Epithelial cell of prostate (primary cell): ENCODE data around the gene MYBPHL.
A peak's percentile ranks its signal among the peaks of the same experiment; 100 is the strongest.

Experiments used
- DNase-seq: peaks from one replicate; pipeline ENCODE4 v3.0.0-alpha.2; 2011; ENCODE audit warnings: low read depth, low spot score
- H3K27ac ChIP-seq: fragments of 450-650 bp; 2 replicates; pipeline ENCODE4 v1.5.1; 2017; ENCODE audit warnings: mild to moderate bottlenecking

MYBPHL gene

GRCh38 chr1:109254621-109255096, 52.2 kb downstream of the MYBPHL start:
- peak overlapping the region; percentile 40 for H3K27ac ChIP-seq
- no peak for DNase-seq

- DNase-seq: no peak
These were observed 52.8 kb downstream of the MYBPHL start for GRCh38 chr1:109253803-109254620.

GRCh38 chr1:109252893-109253802, 53.7 kb downstream of the MYBPHL start:
- no peak for DNase-seq
- peak overlapping the region; percentile 40 for H3K27ac ChIP-seq

More at GRCh38 chr1:109253803-109254620, 52.8 kb downstream of the MYBPHL start:
- peak overlapping the region; percentile 40 for H3K27ac ChIP-seq

GRCh38 chr1:109252167-109252892, 54.5 kb downstream of the MYBPHL start:
- H3K27ac ChIP-seq: no peak overlapping the region

GRCh38 chr1:109251277-109252166, 55.3 kb downstream of the MYBPHL start:
- no peak overlapping the region for H3K27ac ChIP-seq
- DNase-seq: no peak

More at GRCh38 chr1:109252167-109252892, 54.5 kb downstream of the MYBPHL start:
- DNase-seq: no peak

- no peak overlapping the region for H3K27ac ChIP-seq
These were observed 56.1 kb downstream of the MYBPHL start for GRCh38 chr1:109250454-109251276.

GRCh38 chr1:109249654-109250401, 57.0 kb downstream of the MYBPHL start:
- no peak overlapping the region for H3K27ac ChIP-seq
- DNase-seq: no peak

More at GRCh38 chr1:109250454-109251276, 56.1 kb downstream of the MYBPHL start:
- no peak for DNase-seq

GRCh38 chr1:109248797-109249629, 57.8 kb downstream of the MYBPHL start, which contains the start of gene CELSR2:
CELSR2 (plus strand) TSS chr1:109249539; CDS start chr1:109250080, 541 bp downstream.
- DNase-seq: no peak
- no peak within 1 kb of the TSS for H3K27ac ChIP-seq

- DNase-seq: no peak
- no peak overlapping the region for H3K27ac ChIP-seq
These were observed 58.4 kb downstream of the MYBPHL start for GRCh38 chr1:109248444-109248796.

GRCh38 chr1:109247401-109248365, 59.1 kb downstream of the MYBPHL start:
- H3K27ac ChIP-seq: no peak overlapping the region
- DNase-seq: no peak

GRCh38 chr1:109246141-109246551, 60.7 kb downstream of the MYBPHL start:
- H3K27ac ChIP-seq: no peak overlapping the region
- no peak for DNase-seq

- DNase-seq: no peak
- H3K27ac ChIP-seq: no peak overlapping the region
These were observed 62.8 kb downstream of the MYBPHL start for GRCh38 chr1:109243860-109244552.

- no peak for DNase-seq
These were observed 63.6 kb downstream of the MYBPHL start for GRCh38 chr1:109243221-109243620.

GRCh38 chr1:109242387-109242786, 64.4 kb downstream of the MYBPHL start:
- DNase-seq: no peak
- H3K27ac ChIP-seq: no peak overlapping the region

More at GRCh38 chr1:109243221-109243620, 63.6 kb downstream of the MYBPHL start:
- H3K27ac ChIP-seq: no peak overlapping the region
